Nephron progenitor cell (in vitro differentiated cells): ENCODE data around the gene SH3BP5.

Source experiments
- DNase-seq: peaks from one replicate; pipeline ENCODE4 v3.0.0; 2021
- H3K27ac Mint-ChIP-seq: 2 replicates; pipeline ENCODE4 v1.8.0; 2021; ENCODE audit warnings: mild to moderate bottlenecking, moderate library complexity, mixed read lengths
- H3K27me3 Mint-ChIP-seq: 2 replicates; pipeline ENCODE4 v1.8.0; 2021; ENCODE audit warnings: mild to moderate bottlenecking, low read depth, mixed read lengths; ENCODE audit not compliant: poor library complexity
- H3K36me3 Mint-ChIP-seq: 2 replicates; pipeline ENCODE4 v1.8.0; 2021; ENCODE audit warnings: low read depth, mixed read lengths
- H3K4me1 Mint-ChIP-seq: 2 replicates; pipeline ENCODE4 v1.8.0; 2021; ENCODE audit warnings: mixed read lengths
- H3K4me3 Mint-ChIP-seq: 2 replicates; pipeline ENCODE4 v1.8.0; 2021; ENCODE audit warnings: mild to moderate bottlenecking, moderate library complexity, mixed read lengths
- H3K9me3 Mint-ChIP-seq: 2 replicates; pipeline ENCODE4 v1.8.0; 2021; ENCODE audit warnings: mild to moderate bottlenecking, moderate library complexity, mixed read lengths
- TF ChIP-seq, protein P1 (sequence below): fragments of 200-600 bp; sonication (generic); IDR thresholded peaks from 2 replicates; pipeline ENCODE4 v1.5.0; 2021; ENCODE audit warnings: antibody characterized with exemption

SH3BP5 gene

DNA sequence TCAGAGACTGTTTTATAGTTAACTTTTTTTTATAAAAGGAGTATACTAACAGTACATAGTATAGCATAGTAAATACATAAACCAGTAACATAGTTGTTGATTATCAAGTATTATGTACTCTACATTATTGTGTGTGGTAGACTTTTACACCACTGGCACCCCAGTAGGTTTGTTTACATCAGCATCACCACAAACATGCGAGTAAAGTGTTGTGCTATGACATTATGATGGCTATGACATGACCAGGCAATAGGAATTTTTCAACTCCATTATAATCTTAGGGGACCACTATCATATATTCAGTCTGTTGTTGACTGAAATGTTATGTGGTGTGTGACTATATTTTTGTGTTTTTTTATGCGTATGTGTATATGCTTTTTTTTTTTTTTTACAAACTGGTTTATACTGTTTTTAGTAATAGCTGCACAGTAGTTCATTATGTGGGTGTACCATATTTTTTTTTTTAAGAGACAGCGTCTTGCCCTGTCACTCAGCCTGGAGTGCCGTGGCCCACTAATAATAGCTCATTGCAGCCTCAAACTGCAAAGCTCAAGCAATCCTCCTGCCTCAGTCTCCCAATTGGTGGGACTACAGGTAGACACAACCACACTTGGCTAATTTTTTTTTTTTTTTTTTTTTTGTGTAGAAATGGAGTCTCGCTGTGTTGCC is 124.4 kb downstream of the SH3BP5 start:
- H3K27me3 Mint-ChIP-seq, result no peaks in the 10 kb centered on the region
- H3K36me3 Mint-ChIP-seq, result peaks cover 23% of the 10 kb centered on the region
- peaks cover 27% of the 10 kb centered on the region for H3K4me1 Mint-ChIP-seq
- H3K4me3 Mint-ChIP-seq, result peak overlapping the region; percentile 91
- H3K27ac Mint-ChIP-seq, result no peak overlapping the region
- TF ChIP-seq, protein P1, sequence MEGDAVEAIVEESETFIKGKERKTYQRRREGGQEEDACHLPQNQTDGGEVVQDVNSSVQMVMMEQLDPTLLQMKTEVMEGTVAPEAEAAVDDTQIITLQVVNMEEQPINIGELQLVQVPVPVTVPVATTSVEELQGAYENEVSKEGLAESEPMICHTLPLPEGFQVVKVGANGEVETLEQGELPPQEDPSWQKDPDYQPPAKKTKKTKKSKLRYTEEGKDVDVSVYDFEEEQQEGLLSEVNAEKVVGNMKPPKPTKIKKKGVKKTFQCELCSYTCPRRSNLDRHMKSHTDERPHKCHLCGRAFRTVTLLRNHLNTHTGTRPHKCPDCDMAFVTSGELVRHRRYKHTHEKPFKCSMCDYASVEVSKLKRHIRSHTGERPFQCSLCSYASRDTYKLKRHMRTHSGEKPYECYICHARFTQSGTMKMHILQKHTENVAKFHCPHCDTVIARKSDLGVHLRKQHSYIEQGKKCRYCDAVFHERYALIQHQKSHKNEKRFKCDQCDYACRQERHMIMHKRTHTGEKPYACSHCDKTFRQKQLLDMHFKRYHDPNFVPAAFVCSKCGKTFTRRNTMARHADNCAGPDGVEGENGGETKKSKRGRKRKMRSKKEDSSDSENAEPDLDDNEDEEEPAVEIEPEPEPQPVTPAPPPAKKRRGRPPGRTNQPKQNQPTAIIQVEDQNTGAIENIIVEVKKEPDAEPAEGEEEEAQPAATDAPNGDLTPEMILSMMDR, result no peak
- no peaks in the 10 kb centered on the region for H3K9me3 Mint-ChIP-seq
- no peak for DNase-seq

- DNase-seq, result peak; percentile 19
- Mint-ChIP-seq H3K27ac (peak overlapping the region; percentile 91), H3K36me3 (peaks cover 14% of the 10 kb centered on the region), H3K4me3 (peak overlapping the region; percentile 91), H3K4me1 (peaks cover 27% of the 10 kb centered on the region), H3K27me3 (no peaks in the 10 kb centered on the region), H3K9me3 (no peaks in the 10 kb centered on the region)
- TF ChIP-seq, protein P1, result no peak
These were observed 125.5 kb downstream of the SH3BP5 start for GRCh38 chr3:15206662-15207576.

GRCh38 chr3:15205934-15206661 is 126.3 kb downstream of the SH3BP5 start, which contains the start of gene CAPN7:
TSS of gene CAPN7 (plus strand) at chr3:15206246. CDS start at chr3:15206496, 250 bp downstream.
- H3K36me3 Mint-ChIP-seq, result peaks cover 9% of the 10 kb centered on the region
- H3K4me3 Mint-ChIP-seq, result peak within 1 kb of the TSS; percentile 91
- H3K27me3 Mint-ChIP-seq, result peaks cover 2% of the 10 kb centered on the region
- TF ChIP-seq, protein P1, result no peak
- H3K27ac Mint-ChIP-seq, result peak within 1 kb of the TSS; percentile 91
- H3K9me3 Mint-ChIP-seq, result no peaks in the 10 kb centered on the region
- H3K4me1 Mint-ChIP-seq, result peaks cover 27% of the 10 kb centered on the region
- DNase-seq, result peak; percentile 97

DNA sequence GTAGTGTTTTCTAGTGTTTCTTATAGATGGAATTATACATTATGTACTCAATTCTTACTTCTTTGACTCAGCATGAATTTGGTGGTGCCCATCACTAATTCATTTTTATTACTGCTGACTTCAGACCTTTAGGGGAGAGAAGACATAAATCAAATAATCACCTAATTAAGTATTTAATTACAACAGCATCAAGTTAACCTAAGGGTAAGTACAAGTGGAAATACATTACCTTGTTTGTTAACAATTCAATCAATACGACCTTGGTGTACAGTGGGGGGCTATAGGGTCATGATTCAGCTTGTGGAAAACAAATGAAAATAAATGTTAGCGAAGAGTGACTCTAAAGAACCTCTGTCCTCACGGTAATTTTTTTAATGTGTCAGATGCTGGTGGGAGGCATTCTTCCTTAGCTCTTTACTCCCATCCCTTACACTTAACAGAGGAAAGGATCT is 126.9 kb downstream of the SH3BP5 start:
- H3K4me1 Mint-ChIP-seq, result peaks cover 27% of the 10 kb centered on the region
- peaks cover 3% of the 10 kb centered on the region for H3K36me3 Mint-ChIP-seq
- no peak for DNase-seq
- TF ChIP-seq, protein P1, result peak; percentile 32
- H3K27me3 Mint-ChIP-seq, result peaks cover 4% of the 10 kb centered on the region
- H3K4me3 Mint-ChIP-seq, result peak overlapping the region; percentile 85
- no peaks in the 10 kb centered on the region for H3K9me3 Mint-ChIP-seq
- H3K27ac Mint-ChIP-seq, result no peak overlapping the region
